Esophagus squamous epithelium (tissue), 5 donors: ENCODE measurements around the gene STAM. TPM values are rescaled to one million over a fixed set of nuclear protein-coding genes. Genes with fewer than 3 reads are reported as not detected.
"Not testable (repeated sequence)": the region's sequence is repeated elsewhere in the genome, so short reads cannot be mapped to it uniquely, and the experiment has no call there.

Source experiments
- DNase-seq: peaks from one replicate; lab custom pipeline; 2025; lab: John Stamatoyannopoulos, UW
- H3K27ac ChIP-seq, 4 donors: fragments of 200-600 bp; sonication (generic); one replicate each; pipeline ENCODE4 v1.5.1; 2016 to 2019; ENCODE audit warnings: mild to moderate bottlenecking in 1 of 4
- H3K27me3 ChIP-seq, 4 donors: fragments of 200-600 bp; sonication (generic); 1 replicate in 3 of 4; 2 replicates in 1 of 4; pipeline versions ENCODE4 v1.5.1 to v1.6.0; 2017 to 2021; ENCODE audit warnings: antibody characterized with exemption in 1 of 4
- H3K36me3 ChIP-seq, 3 donors: fragments of 200-600 bp; sonication (generic); one replicate each; pipeline ENCODE4 v1.5.1; 2016 to 2019
- H3K4me1 ChIP-seq, 3 donors: fragments of 200-600 bp; sonication (generic); one replicate each; pipeline ENCODE4 v1.5.1; 2017 to 2019
- H3K4me3 ChIP-seq, 4 donors: fragments of 200-600 bp; sonication (generic); 1 replicate in 3 of 4; 2 replicates in 1 of 4; pipeline ENCODE4 v1.5.1; 2016 to 2019; ENCODE audit warnings: mild to moderate bottlenecking in 2 of 4, moderate library complexity in 1 of 4
- H3K9me3 ChIP-seq, 3 donors: fragments of 200-600 bp; sonication (generic); one replicate each; pipeline ENCODE4 v1.5.1; 2016 to 2019
- POLR2A ChIP-seq, 4 donors: fragments of 450-650 bp; IDR thresholded peaks; one replicate each; pipeline ENCODE4 v1.6.1; 2017; ENCODE audit warnings: antibody characterized with exemption in 4 of 4, mild to moderate bottlenecking in 4 of 4, moderate library complexity in 3 of 4
- WGBS, 2 donors: methylation state at CpG; one replicate each; pipeline ENCODE4 v1.1.5; 2018; 5-methylcytosine and 5-hydroxymethylcytosine counted together
- intact Hi-C: fragments of 100-400 bp; cut with DNase I; formaldehyde crosslinking; loops from one replicate; pipeline ENCODE4 v1.15.0; 2022
- total RNA-seq, 4 donors: library from RNA; depleted of rRNA; stranded (reverse); fragments of >200 nt; gene quantifications; one replicate each; pipeline ENCODE4 v1.1.0, GENCODE V29; 2016
- TF ChIP-seq, protein P1 (sequence below), 6 experiments: fragments of 450-650 bp in 4 of 6; fragments of 200-600 bp in 2 of 6; sonication (generic) in 2 of 6; IDR thresholded peaks; one replicate each; pipeline ENCODE4 v1.5.1; 2016 to 2019; ENCODE audit warnings: antibody characterized with exemption in 6 of 6, mild to moderate bottlenecking in 4 of 6, moderate library complexity in 4 of 6
- donor health status: DM: yes; HTN: yes; CAD: no.

Gene STAM
- total RNA-seq, 4 donors from 2014 or later: 19.9 to 28.6 (median 22.7) TPM

DNA sequence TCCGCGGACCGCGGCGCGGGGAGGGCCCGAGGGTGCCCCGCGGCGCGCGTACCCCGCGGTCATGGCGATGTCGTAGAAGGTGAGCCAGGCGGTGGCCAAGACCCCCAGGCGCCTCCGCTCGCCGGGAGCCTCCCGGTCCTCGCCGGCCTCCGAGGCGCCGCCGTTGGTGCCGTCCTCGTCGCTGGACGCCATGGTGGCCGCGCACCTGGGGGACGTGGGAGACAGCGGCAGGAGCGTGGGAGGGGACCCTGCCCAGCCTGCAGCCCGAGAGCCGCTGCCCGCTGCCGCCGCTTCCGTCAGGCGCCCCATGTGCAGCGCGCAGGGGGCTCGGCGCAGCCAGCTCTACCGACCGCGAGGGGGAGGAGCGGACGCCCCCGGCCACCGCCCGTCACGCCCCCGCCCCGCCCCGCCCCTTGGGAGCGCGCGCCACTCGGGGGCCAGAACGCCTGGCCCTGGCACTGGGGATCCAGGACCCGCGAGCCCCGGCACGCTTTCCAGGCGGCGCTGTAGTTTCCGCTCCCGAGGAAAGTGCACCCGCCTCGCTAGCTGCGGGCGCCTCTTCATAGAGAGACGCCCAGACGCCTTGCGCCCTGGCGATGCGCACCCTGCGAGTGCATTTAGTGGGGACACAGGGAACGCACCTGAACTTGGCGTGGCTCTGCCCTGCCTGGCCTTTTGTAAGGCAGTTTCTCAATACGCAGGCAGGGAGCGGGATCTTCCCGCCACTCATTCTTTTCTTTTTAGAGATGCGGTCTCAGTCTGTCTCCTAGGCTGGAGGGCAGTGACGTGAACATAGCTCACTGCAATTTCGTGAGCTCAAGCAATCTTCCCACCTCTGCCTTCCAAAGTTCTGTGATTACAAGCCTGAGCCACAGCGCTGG is 26.7 kb upstream of the STAM start, which contains the start of gene HACD1:
Gene HACD1, minus strand, starts transcription at position 344 of the 881 bp plus-strand sequence. Its CDS starts 35 bp downstream, at position 309.
- no peak for DNase-seq
- Histone ChIP-seq H3K36me3 (no peaks in the 10 kb centered on the region), H3K4me3 (peak within 1 kb of the TSS; percentile 64 to 97 (median 96)), H3K27me3 (peaks cover 0 to 3% (median 0%) of the 10 kb centered on the region in 4 donors), H3K4me1 (peaks cover 0 to 31% (median 5%) of the 10 kb centered on the region in 3 donors), H3K9me3 (no peaks in the 10 kb centered on the region), H3K27ac (peak within 1 kb of the TSS; percentile 81 to 95 (median 94))
- peak in 2 of 4 donors; percentile 64 to 71 for TF ChIP-seq POLR2A (IDR thresholded peaks at IDR 0.05)
- TF ChIP-seq, protein P1, sequence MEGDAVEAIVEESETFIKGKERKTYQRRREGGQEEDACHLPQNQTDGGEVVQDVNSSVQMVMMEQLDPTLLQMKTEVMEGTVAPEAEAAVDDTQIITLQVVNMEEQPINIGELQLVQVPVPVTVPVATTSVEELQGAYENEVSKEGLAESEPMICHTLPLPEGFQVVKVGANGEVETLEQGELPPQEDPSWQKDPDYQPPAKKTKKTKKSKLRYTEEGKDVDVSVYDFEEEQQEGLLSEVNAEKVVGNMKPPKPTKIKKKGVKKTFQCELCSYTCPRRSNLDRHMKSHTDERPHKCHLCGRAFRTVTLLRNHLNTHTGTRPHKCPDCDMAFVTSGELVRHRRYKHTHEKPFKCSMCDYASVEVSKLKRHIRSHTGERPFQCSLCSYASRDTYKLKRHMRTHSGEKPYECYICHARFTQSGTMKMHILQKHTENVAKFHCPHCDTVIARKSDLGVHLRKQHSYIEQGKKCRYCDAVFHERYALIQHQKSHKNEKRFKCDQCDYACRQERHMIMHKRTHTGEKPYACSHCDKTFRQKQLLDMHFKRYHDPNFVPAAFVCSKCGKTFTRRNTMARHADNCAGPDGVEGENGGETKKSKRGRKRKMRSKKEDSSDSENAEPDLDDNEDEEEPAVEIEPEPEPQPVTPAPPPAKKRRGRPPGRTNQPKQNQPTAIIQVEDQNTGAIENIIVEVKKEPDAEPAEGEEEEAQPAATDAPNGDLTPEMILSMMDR (IDR thresholded peaks at IDR 0.05): peak in 2 of 6 experiments; percentile 5 to 12
- intact Hi-C loops: no loop called here
- 0% methylated on average over 7 of the region's 92 CpGs for WGBS, 2 donors

DNA sequence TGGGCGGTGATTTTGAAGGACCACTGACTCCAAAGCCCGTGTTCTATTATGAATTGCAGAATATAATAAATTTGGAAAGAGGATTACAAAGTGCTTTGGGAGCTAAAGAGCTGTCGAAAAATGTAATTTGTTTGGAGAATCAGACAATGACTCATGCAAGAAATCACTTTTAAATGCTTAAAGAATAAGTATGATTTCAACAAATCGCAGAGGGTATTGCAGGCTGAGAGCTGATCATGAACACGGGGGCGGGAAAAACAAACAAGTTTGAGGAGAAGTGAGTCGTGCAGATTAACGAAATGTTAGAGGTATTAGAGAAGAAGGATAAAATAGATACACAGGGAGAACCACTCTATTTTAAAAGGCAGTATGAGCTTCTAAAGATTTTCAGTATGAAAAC is 21.9 kb upstream of the STAM start:
- no peak overlapping the region for H3K4me3 ChIP-seq
- H3K27ac ChIP-seq: no peak overlapping the region
- no peaks in the 10 kb centered on the region for H3K9me3 ChIP-seq
- peaks cover 0 to 9% (median 0%) of the 10 kb centered on the region in 4 donors for H3K27me3 ChIP-seq
- intact Hi-C loops: no loop called here
- no peaks in the 10 kb centered on the region for H3K36me3 ChIP-seq
- 29 to 38% methylated on average over 8 of the region's 8 CpGs for WGBS, 2 donors
- DNase-seq: no peak
- TF ChIP-seq POLR2A (IDR thresholded peaks at IDR 0.05): no peak
- TF ChIP-seq, protein P1 (IDR thresholded peaks at IDR 0.05): no peak
- H3K4me1 ChIP-seq: peaks cover 0 to 8% (median 0%) of the 10 kb centered on the region in 3 donors

DNA sequence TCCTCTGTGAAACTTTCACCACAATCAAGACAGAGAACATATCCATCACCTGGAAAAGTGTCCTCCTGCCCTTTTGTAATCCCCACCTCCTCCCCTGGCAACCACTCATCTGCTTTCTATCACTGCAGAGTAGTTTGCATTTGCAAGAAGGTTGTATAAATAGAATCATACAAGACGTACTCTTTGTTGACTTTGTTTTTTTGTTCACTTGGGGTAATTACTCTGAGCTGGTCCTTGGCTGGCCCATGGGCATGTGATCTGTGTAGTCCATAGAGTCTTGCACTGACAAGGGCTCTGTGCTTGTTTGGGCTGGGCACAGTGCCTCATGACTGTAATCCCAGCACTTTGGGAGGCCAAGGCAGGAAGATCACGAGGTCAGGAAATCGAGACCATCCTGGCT is 19.0 kb upstream of the STAM start:
- intact Hi-C loops: no loop called here
- no peak overlapping the region for H3K4me3 ChIP-seq
- no peak for DNase-seq
- H3K27me3 ChIP-seq: peaks cover 0 to 9% (median 0%) of the 10 kb centered on the region in 4 donors
- TF ChIP-seq, protein P1 (IDR thresholded peaks at IDR 0.05): no peak
- TF ChIP-seq POLR2A (IDR thresholded peaks at IDR 0.05): no peak
- no peaks in the 10 kb centered on the region for H3K4me1 ChIP-seq
- WGBS, 2 donors: 30 to 67% methylated on average over 1 to 3 of the region's 3 CpGs
- no peaks in the 10 kb centered on the region for H3K9me3 ChIP-seq
- no peak overlapping the region for H3K27ac ChIP-seq
- H3K36me3 ChIP-seq: no peaks in the 10 kb centered on the region

DNA sequence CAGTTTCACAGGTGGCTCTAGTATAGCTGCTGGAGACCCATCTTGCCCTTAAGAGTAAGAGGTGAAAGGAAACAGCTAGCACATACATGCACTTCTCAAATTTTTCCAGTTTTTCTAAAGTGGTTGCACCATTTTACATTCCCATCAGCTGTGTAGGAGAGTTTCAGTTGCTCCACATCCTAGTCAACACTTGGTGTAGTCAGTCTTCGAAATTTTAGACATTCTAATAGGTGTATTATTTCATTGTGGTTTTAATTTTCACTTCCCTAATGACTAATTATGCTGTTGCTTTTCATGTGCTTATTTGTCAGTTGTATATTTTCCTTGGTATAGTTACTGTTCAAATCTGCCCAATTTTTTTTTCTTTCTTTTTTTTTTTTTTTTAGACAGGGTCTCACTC is 17.3 kb upstream of the STAM start:
- WGBS, 2 donors: 52 to 55% methylated on average over 1 of the region's 1 CpG
- no peak overlapping the region for H3K27ac ChIP-seq
- no peak for TF ChIP-seq POLR2A (IDR thresholded peaks at IDR 0.05)

DNA sequence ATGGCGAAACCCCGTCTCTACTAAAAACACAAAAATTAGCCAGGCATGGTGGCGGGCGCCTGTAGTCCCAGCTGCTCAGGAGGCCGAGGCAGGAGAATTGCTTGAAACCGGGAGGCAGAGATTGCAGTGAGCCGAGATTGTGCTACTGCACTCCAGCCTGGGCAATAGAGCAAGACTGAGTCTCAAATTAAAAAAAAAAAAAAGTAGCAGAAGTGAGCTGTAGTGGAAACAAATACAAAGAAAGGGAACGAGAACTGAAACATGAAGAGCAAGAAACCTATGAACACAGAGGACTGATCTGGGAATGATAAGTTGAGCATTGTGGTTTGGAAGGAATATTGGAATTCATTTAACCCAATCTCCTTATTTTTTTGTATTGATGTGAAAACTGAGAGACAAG is 11.4 kb upstream of the STAM start:
- H3K4me1 ChIP-seq, intact Hi-C loops, H3K27me3 ChIP-seq, H3K36me3 ChIP-seq, DNase-seq, H3K4me3 ChIP-seq, H3K9me3 ChIP-seq, H3K27ac ChIP-seq: not testable (repeated sequence)
- WGBS, 2 donors: 87 to 89% methylated on average over 8 of the region's 8 CpGs

More for the DNA sequence above, 17.3 kb upstream of the STAM start:
- intact Hi-C loops: no loop called here
- DNase-seq: no peak
- Histone ChIP-seq H3K9me3 (no peaks in the 10 kb centered on the region), H3K4me1 (no peaks in the 10 kb centered on the region), H3K4me3 (no peak overlapping the region), H3K27me3 (peaks cover 0 to 6% (median 0%) of the 10 kb centered on the region in 4 donors), H3K36me3 (no peaks in the 10 kb centered on the region)

DNA sequence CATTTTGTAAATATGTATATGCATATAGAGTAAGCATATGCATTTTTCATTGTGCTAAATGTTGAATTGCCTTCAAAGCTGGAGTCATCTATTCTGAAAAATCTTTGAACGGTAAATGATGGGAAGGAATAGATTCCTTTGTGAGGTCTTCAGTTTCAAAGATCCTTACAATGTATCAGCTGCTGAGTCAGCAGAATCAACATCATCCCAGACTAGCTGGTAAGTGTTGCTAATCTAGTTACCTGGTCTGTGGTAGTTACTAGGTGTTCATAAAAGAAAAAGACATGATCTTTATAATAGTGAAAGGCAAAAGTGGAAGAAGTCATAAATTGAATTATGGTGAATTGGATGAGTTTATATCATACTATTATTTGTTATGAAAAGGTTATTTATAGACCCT is 10.6 kb upstream of the STAM start:
- intact Hi-C loops: no loop called here

More for the DNA sequence above, 10.6 kb upstream of the STAM start:
- WGBS, 2 donors: 70 to 79% methylated on average over 1 of the region's 1 CpG
- Histone ChIP-seq H3K36me3 (no peaks in the 10 kb centered on the region), H3K9me3 (no peaks in the 10 kb centered on the region), H3K4me3 (no peak overlapping the region), H3K27me3 (no peaks in the 10 kb centered on the region), H3K4me1 (peaks cover 0 to 12% (median 2%) of the 10 kb centered on the region in 3 donors), H3K27ac (no peak overlapping the region)
- DNase-seq: no peak
- TF ChIP-seq POLR2A (IDR thresholded peaks at IDR 0.05): no peak
- TF ChIP-seq, protein P1 (IDR thresholded peaks at IDR 0.05): no peak
